NCI-H2029 (cell line): ENCODE data around the gene GRB10.

Experiments
- DNase-seq: peaks from one replicate; lab custom pipeline; 2025; lab: John Stamatoyannopoulos, UW

The GRB10 gene

GRCh38 chr7:50544992-50545391, 237.7 kb downstream of the GRB10 start:
- peak; percentile 36 for DNase-seq

GRCh38 chr7:50543776-50544442, 238.8 kb downstream of the GRB10 start:
- DNase-seq, result no peak

- no peak for DNase-seq
Observed at GRCh38 chr7:50542132-50542531, 240.6 kb downstream of the GRB10 start.

- DNase-seq, result no peak
Observed at GRCh38 chr7:50540785-50541579, 241.7 kb downstream of the GRB10 start.
